Neuron (in vitro differentiated cells): ENCODE data around the gene USP47.

ENCODE experiments used
- H2AFZ ChIP-seq: one replicate; pipeline ENCODE4 v1.6.1; 2013; ENCODE audit warnings: low read depth, mild to moderate bottlenecking, inconsistent platforms, low read length, moderate library complexity
- H3K27me3 ChIP-seq: one replicate; pipeline ENCODE4 v1.6.1; 2013; ENCODE audit warnings: low read length; ENCODE audit not compliant: insufficient read depth
- H3K36me3 ChIP-seq: one replicate; pipeline ENCODE4 v1.6.1; 2013; ENCODE audit warnings: low read length; ENCODE audit not compliant: insufficient read depth
- H3K4me1 ChIP-seq: one replicate; pipeline ENCODE4 v1.6.1; 2013; ENCODE audit warnings: low read length; ENCODE audit not compliant: insufficient read depth
- H3K4me3 ChIP-seq: 2 replicates; pipeline ENCODE4 v1.5.1; 2013; ENCODE audit warnings: mild to moderate bottlenecking, low read length, moderate library complexity
- H3K9me3 ChIP-seq: one replicate; pipeline ENCODE4 v1.6.1; 2013; ENCODE audit warnings: low read length

Gene USP47

DNA sequence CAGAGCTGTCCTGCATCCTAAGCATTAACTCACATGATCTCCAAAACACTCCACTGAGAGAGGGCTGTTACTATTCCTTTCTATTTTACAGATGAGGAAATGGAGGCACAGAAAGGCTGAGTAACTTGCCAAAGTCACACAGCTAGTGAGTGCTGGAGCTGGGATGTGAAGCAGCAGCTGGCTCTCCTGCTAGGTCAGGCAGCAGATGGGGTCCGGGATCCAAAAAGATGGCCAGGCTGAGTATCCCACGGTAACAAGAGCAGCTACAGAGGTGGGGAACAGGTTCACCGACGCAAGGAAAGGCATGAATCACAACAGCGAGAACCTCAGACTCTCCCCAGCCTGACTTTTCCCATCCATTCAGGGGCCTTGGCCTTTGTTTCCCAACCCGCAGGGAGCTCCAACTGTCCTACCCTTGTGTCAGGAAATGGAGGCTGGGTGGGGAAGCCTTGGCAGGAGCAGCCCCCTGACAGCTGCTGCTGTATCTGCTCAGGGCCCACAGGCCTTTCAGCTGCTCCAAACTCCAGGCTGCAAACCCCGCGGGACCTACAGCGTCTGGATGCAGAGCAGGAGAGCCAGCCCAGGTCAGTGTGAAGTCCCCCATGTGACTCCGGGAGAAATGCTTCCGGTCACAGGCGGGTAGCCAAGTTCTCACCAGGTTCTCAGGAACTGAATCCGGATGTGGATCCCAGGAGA lies 137.2 kb downstream of the USP47 start:
- H3K9me3 ChIP-seq: no peaks in the 10 kb centered on the region
- peaks cover 22% of the 10 kb centered on the region for H3K4me1 ChIP-seq
- H3K27me3 ChIP-seq: no peaks in the 10 kb centered on the region
- H3K36me3 ChIP-seq: no peaks in the 10 kb centered on the region
- no peak overlapping the region for H2AFZ ChIP-seq
- no peak overlapping the region for H3K4me3 ChIP-seq

DNA sequence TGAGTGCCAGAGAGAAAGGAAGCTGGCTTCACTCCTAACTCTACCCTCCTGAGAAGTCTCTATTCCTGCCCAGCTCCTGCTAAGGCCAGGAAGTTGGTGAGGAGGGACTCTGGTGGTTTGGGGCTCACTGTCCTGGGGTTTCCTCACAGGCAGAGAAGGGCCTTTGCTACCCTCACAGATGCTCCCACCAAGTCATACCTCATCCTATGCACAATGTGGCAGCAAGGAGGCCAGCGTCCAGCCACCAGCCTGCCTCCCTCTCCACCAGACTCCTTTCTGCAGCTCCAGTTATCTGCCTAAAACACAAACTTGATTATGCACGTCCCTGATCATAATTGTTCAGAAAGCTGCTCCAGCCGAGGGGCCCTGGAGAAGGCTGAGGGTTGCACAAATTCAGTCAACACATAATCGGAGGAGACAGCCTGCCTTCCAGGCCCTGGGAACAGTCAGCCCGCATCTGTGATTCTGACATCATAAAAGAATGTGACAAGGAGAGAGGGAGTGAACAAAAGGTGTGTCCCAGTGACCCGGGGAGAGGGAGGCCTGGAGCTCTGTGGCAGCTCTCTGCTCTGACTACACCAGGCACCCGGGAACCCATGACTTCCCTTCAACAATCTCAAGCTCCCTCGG lies 137.8 kb downstream of the USP47 start:
- Histone ChIP-seq H3K36me3 (no peaks in the 10 kb centered on the region), H3K4me3 (no peak overlapping the region), H3K9me3 (no peaks in the 10 kb centered on the region), H2AFZ (no peak overlapping the region), H3K4me1 (peaks cover 19% of the 10 kb centered on the region), H3K27me3 (no peaks in the 10 kb centered on the region)

DNA sequence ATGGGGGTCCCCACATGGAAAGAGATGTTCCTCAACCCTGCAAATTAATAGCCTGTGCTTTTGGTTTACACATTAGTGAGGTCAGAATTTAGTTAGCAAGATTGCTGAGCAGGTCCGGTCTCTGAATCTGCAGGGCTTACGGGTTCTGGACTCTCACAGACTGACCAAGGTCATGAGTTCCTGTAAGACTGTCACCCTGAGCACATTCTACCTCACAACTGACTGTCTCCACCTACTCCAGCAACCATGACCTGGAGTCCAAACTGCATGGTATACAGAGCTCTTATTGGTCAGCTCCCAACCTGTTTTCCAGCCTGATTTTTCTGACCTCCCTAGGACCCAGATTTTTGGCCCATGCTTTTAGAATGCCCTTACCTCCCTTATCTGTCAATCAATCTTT lies 138.4 kb downstream of the USP47 start:
- no peaks in the 10 kb centered on the region for H3K27me3 ChIP-seq
- no peak overlapping the region for H3K4me3 ChIP-seq
- H2AFZ ChIP-seq: no peak overlapping the region
- peaks cover 19% of the 10 kb centered on the region for H3K4me1 ChIP-seq
- no peaks in the 10 kb centered on the region for H3K9me3 ChIP-seq
- no peaks in the 10 kb centered on the region for H3K36me3 ChIP-seq

DNA sequence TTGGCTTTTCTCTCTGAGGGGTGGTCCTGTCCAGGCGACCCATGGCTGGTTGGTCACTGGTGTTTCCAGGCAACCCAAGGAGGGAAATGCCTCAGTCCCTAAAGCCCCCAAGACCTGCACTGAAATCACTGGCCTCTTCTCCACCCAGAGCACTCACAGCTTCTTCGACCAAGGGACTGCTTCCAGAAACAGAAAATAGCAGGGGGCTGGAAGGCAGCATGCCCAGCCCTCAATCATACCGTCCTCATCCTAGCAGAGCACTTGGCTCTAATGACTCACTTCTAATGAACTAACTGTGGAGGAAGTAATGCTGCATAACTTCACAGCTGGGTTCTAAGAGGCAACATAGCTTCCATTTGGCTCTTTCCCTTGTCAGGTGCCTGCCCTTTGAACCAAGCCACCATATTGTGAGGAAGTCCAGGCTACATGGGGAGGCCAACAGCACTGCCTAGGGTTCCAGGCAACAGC lies 139.1 kb downstream of the USP47 start:
- Histone ChIP-seq H3K4me1 (peaks cover 19% of the 10 kb centered on the region), H3K36me3 (no peaks in the 10 kb centered on the region), H3K27me3 (no peaks in the 10 kb centered on the region), H3K9me3 (no peaks in the 10 kb centered on the region), H2AFZ (no peak overlapping the region), H3K4me3 (no peak overlapping the region)

DNA sequence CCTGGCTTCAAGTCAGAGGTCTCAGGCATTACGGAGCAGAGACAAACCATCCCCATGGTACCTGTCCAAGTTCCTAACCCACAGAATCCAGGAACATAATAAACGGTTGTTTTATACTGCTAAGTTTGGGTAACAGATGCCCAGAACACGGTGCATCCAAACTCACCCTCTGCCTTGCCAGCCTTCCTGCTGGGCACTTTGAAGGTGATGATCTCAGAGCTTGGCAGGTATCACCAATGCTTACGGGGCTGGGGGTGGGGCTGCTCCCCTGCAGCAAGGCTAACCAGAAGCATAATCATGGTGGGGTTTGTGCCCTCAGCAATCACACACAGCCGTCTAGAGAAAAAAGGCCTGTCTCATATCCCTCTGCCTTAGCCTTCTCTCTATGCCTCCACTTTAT lies 139.6 kb downstream of the USP47 start:
- Histone ChIP-seq H3K9me3 (no peaks in the 10 kb centered on the region), H3K4me1 (peaks cover 19% of the 10 kb centered on the region), H3K27me3 (no peaks in the 10 kb centered on the region), H2AFZ (no peak overlapping the region), H3K36me3 (no peaks in the 10 kb centered on the region), H3K4me3 (no peak overlapping the region)

DNA sequence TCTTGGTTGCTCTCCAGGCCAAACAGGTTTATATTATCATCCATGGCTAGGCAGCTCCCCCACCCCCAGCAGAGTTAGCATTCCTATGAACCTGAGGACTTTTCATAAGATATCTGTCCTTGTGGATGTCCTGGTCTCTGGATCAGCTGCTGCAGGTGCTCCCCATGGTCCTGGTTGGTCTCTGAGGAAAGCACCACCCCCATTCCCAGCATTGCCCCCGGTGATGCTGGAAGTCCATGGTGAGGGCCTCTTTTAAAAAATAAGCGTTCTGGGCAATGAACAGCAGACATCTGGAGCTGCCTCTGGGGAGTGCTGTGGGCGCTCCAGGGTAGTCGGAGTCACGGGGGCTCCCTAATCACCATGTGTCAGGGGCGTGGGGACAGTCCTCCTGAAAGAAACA lies 140.1 kb downstream of the USP47 start:
- H3K4me3 ChIP-seq: no peak overlapping the region
- H3K9me3 ChIP-seq: no peaks in the 10 kb centered on the region
- H3K36me3 ChIP-seq: no peaks in the 10 kb centered on the region
- no peak overlapping the region for H2AFZ ChIP-seq
- H3K4me1 ChIP-seq: peaks cover 19% of the 10 kb centered on the region
- no peaks in the 10 kb centered on the region for H3K27me3 ChIP-seq

DNA sequence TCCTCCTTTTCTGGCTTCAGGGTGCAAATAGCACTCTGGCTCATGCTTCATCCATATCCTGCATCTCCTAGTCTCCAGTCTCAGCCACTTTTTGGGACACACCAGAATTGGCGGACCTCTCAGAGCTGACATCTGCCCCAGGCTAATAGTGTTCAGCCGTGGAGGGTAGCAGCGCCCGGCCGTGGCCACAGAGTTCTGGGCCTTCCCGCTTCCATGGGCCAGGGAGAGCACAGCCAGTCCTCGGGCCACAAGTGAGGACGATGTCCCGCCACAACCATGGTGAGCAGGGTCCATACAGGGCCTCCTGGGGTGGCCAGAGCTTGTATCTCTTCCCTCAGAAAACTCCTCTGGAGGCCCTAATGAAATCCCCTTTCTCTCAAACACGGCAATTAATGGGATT lies 140.7 kb downstream of the USP47 start:
- H3K9me3 ChIP-seq: no peaks in the 10 kb centered on the region
- peaks cover 19% of the 10 kb centered on the region for H3K4me1 ChIP-seq
- no peak overlapping the region for H3K4me3 ChIP-seq
- H2AFZ ChIP-seq: no peak overlapping the region
- no peaks in the 10 kb centered on the region for H3K27me3 ChIP-seq
- no peaks in the 10 kb centered on the region for H3K36me3 ChIP-seq

DNA sequence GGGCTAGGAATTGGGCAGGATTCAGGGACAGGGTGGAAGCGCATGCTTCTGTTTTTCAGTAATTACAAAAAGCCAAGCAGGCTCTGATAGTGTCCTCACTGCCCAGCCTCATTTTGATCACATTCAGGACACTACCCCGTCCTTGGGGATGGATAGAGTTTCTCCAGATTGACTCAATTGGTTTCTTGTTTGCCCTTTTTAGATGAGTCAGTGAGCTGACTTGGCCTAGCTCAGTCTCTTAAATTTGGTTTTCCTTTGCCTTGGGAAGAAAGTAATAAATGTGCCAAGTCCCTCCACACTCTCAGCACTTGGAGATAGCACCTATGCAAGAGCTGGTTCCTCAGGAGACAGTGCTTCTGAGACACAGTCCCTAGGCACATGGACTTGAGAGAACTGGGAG lies 141.2 kb downstream of the USP47 start:
- no peaks in the 10 kb centered on the region for H3K9me3 ChIP-seq
- no peaks in the 10 kb centered on the region for H3K36me3 ChIP-seq
- no peak overlapping the region for H2AFZ ChIP-seq
- H3K4me3 ChIP-seq: no peak overlapping the region
- H3K27me3 ChIP-seq: no peaks in the 10 kb centered on the region
- peaks cover 19% of the 10 kb centered on the region for H3K4me1 ChIP-seq

DNA sequence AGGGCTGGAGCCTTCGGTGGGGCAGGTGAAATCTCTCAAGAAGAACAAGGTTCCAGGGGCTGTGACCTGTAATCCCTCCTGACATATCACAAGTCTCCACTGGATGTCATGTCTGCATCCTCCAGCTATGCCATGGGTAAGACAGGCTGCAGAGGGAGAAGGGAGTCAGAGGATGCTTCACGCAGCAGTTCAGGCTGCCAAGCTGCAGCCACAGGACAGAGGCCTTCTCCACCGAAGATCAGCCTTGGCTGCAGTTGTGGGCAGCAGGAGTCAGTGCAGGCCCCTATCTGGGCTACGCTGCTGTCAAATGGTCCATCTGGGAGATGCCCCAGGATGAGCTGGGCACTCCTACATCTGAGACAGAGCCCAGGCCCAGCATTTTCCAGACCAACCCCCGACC lies 141.7 kb downstream of the USP47 start:
- H3K4me1 ChIP-seq: peaks cover 19% of the 10 kb centered on the region
- H3K27me3 ChIP-seq: no peaks in the 10 kb centered on the region
- H2AFZ ChIP-seq: no peak overlapping the region
- H3K36me3 ChIP-seq: no peaks in the 10 kb centered on the region
- no peaks in the 10 kb centered on the region for H3K9me3 ChIP-seq
- no peak overlapping the region for H3K4me3 ChIP-seq

DNA sequence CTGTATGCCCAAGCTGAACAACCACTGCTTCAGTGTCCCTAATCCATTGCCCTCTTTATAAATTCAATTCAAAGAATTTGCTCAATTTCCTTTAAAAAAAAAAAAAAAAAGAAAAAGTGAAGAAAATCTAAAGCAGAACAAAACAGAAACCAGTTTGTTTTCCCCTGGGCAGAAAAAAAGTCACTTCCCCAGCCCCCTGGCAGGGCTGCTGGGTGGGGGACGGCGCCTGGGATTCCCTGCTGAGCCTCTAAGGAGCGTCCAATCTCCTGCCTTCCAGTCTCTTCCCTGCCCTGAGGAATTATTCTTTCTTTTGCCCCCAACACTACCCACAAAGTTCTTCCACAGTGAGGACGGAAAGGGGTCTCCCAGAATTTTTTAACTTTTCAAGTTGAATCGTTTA lies 142.8 kb downstream of the USP47 start:
- Histone ChIP-seq H3K4me3 (no peak overlapping the region), H3K36me3 (no peaks in the 10 kb centered on the region), H3K27me3 (no peaks in the 10 kb centered on the region), H3K9me3 (no peaks in the 10 kb centered on the region), H2AFZ (no peak overlapping the region), H3K4me1 (peaks cover 13% of the 10 kb centered on the region)

DNA sequence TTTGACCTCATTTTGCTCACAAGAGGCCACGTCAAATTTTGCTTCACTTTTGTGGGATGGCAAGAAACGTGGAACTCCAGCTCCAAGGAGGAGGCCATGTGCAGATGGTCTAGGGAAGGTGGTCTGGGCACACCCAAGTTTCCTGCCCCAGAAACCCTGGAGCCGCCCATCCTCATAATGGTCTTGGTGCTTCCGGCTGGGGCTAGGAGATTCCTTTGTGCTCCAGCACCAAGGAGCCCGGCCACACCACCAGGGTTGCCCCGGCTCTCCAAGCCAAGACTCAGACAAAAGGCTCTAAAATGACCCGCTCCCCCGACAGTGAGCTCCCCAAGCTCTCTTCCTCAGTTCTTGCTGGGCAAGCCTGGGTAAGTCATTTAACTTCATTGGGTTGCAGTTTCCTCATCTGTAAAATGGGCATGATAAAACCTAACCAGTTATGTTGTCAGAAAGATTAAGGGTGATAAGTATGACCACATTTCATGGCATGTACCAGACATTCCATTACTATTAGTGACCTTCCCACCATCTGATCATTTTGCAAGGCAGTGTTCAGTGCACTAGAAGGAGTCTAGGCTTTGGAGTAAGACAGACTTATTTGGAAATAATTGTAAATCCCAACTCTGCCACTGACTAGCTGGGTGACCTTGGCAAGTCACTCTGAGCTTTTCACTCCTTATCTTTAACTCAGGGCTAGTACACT lies 143.4 kb downstream of the USP47 start:
- Histone ChIP-seq H3K4me1 (peaks cover 7% of the 10 kb centered on the region), H3K27me3 (no peaks in the 10 kb centered on the region), H2AFZ (no peak overlapping the region), H3K9me3 (no peaks in the 10 kb centered on the region), H3K4me3 (no peak overlapping the region), H3K36me3 (no peaks in the 10 kb centered on the region)

DNA sequence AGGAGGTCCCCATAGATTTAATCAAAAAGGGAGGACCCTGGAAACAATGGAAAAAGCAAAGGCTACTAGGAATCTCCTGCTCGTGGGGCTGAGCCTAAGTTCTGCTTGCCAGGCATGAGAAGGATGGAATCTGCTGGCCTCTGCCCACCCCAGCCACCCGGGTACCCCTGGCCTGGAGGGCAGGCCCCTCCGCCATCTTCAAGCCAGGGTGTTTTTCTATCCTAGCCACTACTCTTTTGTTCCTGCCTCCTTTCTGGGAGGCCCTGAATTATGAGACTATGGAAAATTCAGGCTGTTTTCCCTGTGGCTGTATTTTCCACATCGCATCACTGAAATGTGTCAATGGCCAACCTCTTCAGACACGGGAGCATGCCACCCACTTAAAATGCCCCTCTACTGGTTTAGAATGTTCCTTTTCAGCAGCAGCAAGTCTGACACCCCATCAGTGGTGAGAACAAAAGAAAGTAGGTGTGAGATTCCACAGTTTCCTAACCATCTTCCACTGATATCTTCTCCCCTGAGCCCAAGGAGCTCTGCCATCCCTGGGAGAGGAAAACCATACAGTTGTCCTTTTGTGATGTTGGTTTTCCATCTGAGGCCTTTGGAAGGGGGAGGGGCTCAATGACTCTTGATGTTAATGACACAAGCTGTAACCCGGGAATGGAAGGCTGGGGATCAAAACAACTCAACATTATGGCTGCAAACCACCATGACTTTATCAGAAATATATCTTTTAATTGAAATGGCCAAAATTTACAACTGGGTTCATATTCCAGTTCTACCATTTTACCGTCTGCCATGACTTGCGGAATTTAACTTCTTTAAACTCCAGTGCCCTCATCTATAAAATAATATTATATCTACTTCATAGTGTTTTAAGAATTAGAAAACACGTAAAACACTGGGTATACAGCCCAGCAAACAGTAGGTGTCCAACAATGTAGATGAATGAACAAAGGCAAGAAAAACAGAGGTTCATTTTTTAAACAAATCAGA lies 144.5 kb downstream of the USP47 start:
- H3K4me1 ChIP-seq: no peaks in the 10 kb centered on the region
- no peaks in the 10 kb centered on the region for H3K9me3 ChIP-seq
- H3K27me3 ChIP-seq: no peaks in the 10 kb centered on the region
- H3K4me3 ChIP-seq: no peak overlapping the region
- H2AFZ ChIP-seq: no peak overlapping the region
- no peaks in the 10 kb centered on the region for H3K36me3 ChIP-seq
